ENCODE measurements around the gene OSBP. TPM values are rescaled to one million over a fixed set of nuclear protein-coding genes. Genes with fewer than 3 reads are reported as not detected.

Gene OSBP
- total and polyA plus RNA-seq, 9 of the 15 experiments (the other 6 are each of a cell fraction or from before 2014, with no cell fraction given), result 11.7 to 49.0 (median 28.7) TPM

GRCh38 chr11:59550842-59551658 lies 64.5 kb downstream of the OSBP start (continued):
- TF ChIP-seq BRF2 (IDR thresholded peaks at IDR 0.05; ENCODE audit: borderline replicate concordance, insufficient read depth, insufficient read length), result no peak
- TF ChIP-seq HDAC3 (IDR thresholded peaks at IDR 0.05; ENCODE audit: borderline replicate concordance, partially characterized antibody), result peak; percentile 33
- TF ChIP-seq, protein P1, sequence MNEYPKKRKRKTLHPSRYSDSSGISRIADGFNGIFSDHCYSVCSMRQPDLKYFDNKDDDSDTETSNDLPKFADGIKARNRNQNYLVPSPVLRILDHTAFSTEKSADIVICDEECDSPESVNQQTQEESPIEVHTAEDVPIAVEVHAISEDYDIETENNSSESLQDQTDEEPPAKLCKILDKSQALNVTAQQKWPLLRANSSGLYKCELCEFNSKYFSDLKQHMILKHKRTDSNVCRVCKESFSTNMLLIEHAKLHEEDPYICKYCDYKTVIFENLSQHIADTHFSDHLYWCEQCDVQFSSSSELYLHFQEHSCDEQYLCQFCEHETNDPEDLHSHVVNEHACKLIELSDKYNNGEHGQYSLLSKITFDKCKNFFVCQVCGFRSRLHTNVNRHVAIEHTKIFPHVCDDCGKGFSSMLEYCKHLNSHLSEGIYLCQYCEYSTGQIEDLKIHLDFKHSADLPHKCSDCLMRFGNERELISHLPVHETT (CRISPR knock-in tag; conservative IDR thresholded peaks at IDR 0.05 in 1 of 2, IDR thresholded peaks at IDR 0.05 in 1 of 2), result peak in 1 of 2 experiments; percentile 84; a peak in 2 of 4 replicates
- peak; percentile 94 for TF ChIP-seq MGA (IDR thresholded peaks at IDR 0.05)
- TF ChIP-seq ZNF766 (CRISPR knock-in tag; conservative IDR thresholded peaks at IDR 0.05), result peak; percentile 62
- TF ChIP-seq SRSF3 (IDR thresholded peaks at IDR 0.05; ENCODE audit: insufficient read depth, low read length), result no peak
- TF ChIP-seq ZNF263 (CRISPR knock-in tag; IDR thresholded peaks at IDR 0.05; ENCODE audit: borderline replicate concordance), result no peak; the same call in 1 of the 2 replicates

All from K562 (cell line).